A673 (cell line): ENCODE results near the gene TRMT61A. TPM values are rescaled to one million over a fixed set of nuclear protein-coding genes. Genes with fewer than 3 reads are reported as not detected.

Source experiments
- BruUV-seq: library from RNA; stranded (reverse); fragments of 400-500 nt; replicated peaks from 2 replicates; lab custom pipeline; 2021; lab: Mats Ljungman, UMichigan
- CTCF ChIA-PET: fragments of 300-600 bp; sonication (Branson Sonifier 250); formaldehyde crosslinking; loops from one replicate; lab custom pipeline; 2022; ENCODE audit warnings: antibody characterized with exemption; lab: Charles Lee
- POLR2A ChIA-PET: fragments of 300-600 bp; sonication (Branson Sonifier 250); formaldehyde crosslinking; loops from one replicate; lab custom pipeline; 2022; ENCODE audit warnings: antibody characterized with exemption; ENCODE audit not compliant: low non-redundant PET; lab: Charles Lee
- DNase-seq: peaks from one replicate; pipeline ENCODE4 v3.0.0-alpha.2; 2015; ENCODE audit warnings: low spot score
- H3K27ac ChIP-seq: fragments of 200-600 bp; sonication (generic); 2 replicates; pipeline ENCODE4 v1.5.1; 2016; ENCODE audit warnings: mixed run types, low read depth, mild to moderate bottlenecking, mixed read lengths, antibody characterized with exemption, low read length; ENCODE audit not compliant: poor library complexity, severe bottlenecking
- H3K27me3 ChIP-seq: fragments of 200-600 bp; sonication (generic); replicated peaks from 2 replicates; pipeline ENCODE4 v1.6.1; 2017; ENCODE audit warnings: mixed run types, low read depth, mild to moderate bottlenecking, mixed read lengths, antibody characterized with exemption, low read length; ENCODE audit not compliant: insufficient read depth, poor library complexity
- H3K36me3 ChIP-seq: fragments of 200-600 bp; sonication (generic); 2 replicates; pipeline ENCODE4 v1.6.1; 2016; ENCODE audit warnings: mixed run types, mild to moderate bottlenecking, mixed read lengths, antibody characterized with exemption, low read length; ENCODE audit not compliant: insufficient read depth, poor library complexity, severe bottlenecking
- H3K4me1 ChIP-seq: fragments of 200-600 bp; sonication (generic); 2 replicates; pipeline ENCODE4 v1.6.1; 2017; ENCODE audit warnings: mixed run types, mild to moderate bottlenecking, mixed read lengths, antibody characterized with exemption, low read length; ENCODE audit not compliant: insufficient read depth, poor library complexity, severe bottlenecking
- H3K4me3 ChIP-seq: fragments of 200-600 bp; sonication (generic); 2 replicates; pipeline ENCODE4 v1.5.1; 2016; ENCODE audit warnings: low read depth, mixed run types, mild to moderate bottlenecking, mixed read lengths, low read length; ENCODE audit not compliant: poor library complexity, severe bottlenecking
- H3K9me3 ChIP-seq: fragments of 200-600 bp; sonication (generic); 2 replicates; pipeline ENCODE4 v1.6.1; 2016; ENCODE audit warnings: mixed run types, low read depth, mild to moderate bottlenecking, mixed read lengths, antibody characterized with exemption, low read length; ENCODE audit not compliant: poor library complexity, severe bottlenecking
- CTCF ChIP-seq: fragments of 300-800, 200-600 bp; sonication (generic); conservative IDR thresholded peaks from 2 replicates; pipeline ENCODE4 v1.5.1; 2017; ENCODE audit warnings: low read depth, mild to moderate bottlenecking, antibody characterized with exemption, low read length, moderate library complexity, mixed read lengths
- EZH2 ChIP-seq: fragments of 200-600 bp; sonication (generic); IDR thresholded peaks from 2 replicates; pipeline ENCODE4 v1.6.1; 2017; ENCODE audit warnings: borderline replicate concordance, low read depth, mild to moderate bottlenecking, mixed read lengths, antibody characterized with exemption, low read length; ENCODE audit not compliant: poor library complexity, severe bottlenecking
- intact Hi-C: fragments of 100-400 bp; cut with micrococcal nuclease; formaldehyde crosslinking; loops from one replicate; pipeline ENCODE4 v1.10.0; 2022; ENCODE audit not compliant: unreplicated experiment
- total RNA-seq: library from RNA; stranded (reverse); gene quantifications from 2 replicates; pipeline ENCODE4 v1.2.3, GENCODE V29; 2021

The TRMT61A gene
- total RNA-seq, 1 experiment from 2014 or later, result 23.6 TPM

DNA sequence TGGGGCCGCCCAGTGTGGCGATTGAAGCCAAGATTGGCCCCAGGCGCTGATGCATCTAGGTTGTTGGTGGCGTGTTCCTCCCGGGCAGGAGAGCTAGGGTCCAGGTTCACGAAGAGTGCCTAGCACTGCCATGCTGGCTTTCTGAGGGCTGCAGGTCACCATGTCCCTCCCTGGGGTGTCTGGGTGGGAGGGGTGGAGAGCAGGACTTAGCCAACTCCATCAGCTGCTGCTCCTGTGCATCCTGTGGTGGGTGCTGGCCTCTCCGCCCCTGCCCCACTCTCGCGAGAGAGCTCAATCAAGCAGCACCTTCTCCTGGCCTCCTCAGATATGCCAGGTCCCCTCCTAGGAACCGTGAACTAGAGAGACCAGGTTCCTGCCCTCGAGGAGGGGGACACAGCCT lies 1.8 kb downstream of the TRMT61A start:
- Histone ChIP-seq H3K9me3 (no peaks in the 10 kb centered on the region), H3K27me3 (no peaks in the 10 kb centered on the region), H3K27ac (no peak overlapping the region), H3K4me1 (peaks cover 18% of the 10 kb centered on the region), H3K4me3 (no peak overlapping the region), H3K36me3 (peaks cover 5% of the 10 kb centered on the region)
- ChIA-PET POLR2A (no interaction called here), CTCF (no interaction called here)
- TF ChIP-seq EZH2 (no peak), CTCF (no peak)
- intact Hi-C loops, result no loop called here
- BruUV-seq, result no TSS peak
- no peak for DNase-seq

DNA sequence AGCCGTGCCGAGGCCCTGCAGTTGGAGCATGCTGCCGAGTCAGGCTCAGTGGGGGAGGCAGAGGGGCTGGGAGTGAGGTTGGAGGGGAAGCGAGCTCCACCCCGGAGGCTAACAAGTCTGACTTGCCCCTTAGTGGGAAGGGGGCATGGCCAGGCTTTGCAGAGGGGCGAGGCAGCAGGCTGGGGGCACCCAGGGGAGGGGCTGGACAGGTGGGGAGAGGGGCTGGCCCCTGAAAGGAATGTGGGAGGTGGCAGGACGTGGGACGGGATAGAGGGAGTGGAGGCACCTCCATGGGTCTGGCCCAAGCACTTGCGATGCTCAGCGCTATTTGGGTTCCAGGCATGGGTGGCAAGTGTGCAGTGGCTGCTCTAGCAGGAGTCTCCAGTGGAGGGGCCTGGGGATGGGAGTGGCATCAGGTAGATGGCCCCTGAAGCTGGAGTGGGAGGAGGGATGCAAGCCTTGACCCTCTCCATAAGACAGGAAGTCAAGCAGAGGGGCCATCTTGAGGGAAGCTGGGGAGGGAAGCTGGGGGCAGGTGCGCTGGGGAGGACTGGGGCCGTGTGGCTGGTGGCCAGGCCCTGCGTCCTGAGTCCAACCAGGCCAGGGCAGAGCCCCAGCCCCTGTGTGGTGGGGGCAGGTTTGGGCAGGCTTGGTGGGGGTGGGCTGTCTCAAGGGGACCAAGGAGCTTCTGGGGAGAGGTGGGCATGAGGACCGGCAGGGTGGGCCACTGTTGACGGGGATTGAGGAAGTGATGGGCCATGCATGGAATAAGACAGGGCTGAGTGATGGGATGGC lies 2.6 kb downstream of the TRMT61A start:
- ChIA-PET CTCF (interaction anchor here (0.6 kb wide), 1 partner anchor 559 kb away, joined by 6 read pairs; no protein-coding TSS in a partner anchor), POLR2A (no interaction called here)
- TF ChIP-seq EZH2 (no peak), CTCF (no peak)
- Histone ChIP-seq H3K4me1 (peaks cover 18% of the 10 kb centered on the region), H3K9me3 (no peaks in the 10 kb centered on the region), H3K27ac (no peak overlapping the region), H3K4me3 (no peak overlapping the region), H3K27me3 (no peaks in the 10 kb centered on the region), H3K36me3 (peaks cover 5% of the 10 kb centered on the region)
- intact Hi-C loops, result no loop called here
- no TSS peak for BruUV-seq
- no peak for DNase-seq

DNA sequence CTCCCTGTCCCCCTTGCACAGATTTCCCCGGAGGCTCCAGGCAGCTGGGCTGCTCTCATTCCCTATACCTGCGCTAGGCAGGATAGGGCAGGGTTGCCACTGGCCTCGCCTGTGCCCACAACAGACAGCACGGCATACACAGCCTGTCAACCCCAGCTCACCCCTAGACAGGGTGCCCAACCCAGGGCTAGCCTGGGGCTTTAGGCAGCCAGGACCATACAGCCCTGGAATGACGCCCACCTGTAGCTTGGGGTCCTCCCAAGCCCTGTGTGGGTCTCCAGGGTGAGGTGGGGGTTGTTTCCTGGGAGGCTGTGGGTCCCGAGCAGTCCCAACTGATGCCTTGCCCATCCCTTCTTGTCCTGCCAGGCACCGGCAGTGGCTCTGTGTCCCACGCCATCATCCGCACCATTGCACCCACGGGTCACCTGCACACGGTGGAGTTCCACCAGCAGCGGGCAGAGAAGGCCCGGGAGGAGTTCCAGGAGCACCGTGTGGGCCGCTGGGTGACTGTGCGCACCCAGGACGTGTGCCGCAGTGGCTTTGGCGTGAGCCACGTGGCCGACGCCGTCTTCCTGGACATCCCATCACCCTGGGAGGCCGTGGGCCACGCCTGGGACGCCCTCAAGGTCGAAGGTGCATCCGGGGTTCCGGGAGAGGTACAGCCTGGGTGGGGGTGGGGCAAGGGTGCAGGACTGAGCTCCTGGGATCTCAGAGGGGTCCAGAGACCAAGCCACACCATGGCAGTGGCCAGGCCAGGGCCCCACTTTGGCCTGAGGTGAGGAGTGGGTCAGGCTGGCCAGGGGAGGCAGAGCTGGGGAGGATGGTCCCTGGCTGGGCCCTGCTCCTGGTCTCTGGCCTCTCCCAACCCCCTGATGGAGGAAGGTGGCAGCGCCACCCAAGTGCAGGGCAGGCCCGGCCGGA lies 3.5 kb downstream of the TRMT61A start:
- H3K36me3 ChIP-seq, result peaks cover 5% of the 10 kb centered on the region
- CTCF ChIA-PET, result no interaction called here
- no peak overlapping the region for H3K4me3 ChIP-seq
- no peaks in the 10 kb centered on the region for H3K27me3 ChIP-seq
- POLR2A ChIA-PET, result no interaction called here
- TF ChIP-seq EZH2, result no peak
- intact Hi-C loops, result no loop called here
- no TSS peak for BruUV-seq
- no peaks in the 10 kb centered on the region for H3K9me3 ChIP-seq
- no peak for DNase-seq
- H3K4me1 ChIP-seq, result peaks cover 18% of the 10 kb centered on the region
- H3K27ac ChIP-seq, result no peak overlapping the region
